Aorta (tissue), 5 donors: Measurements from ENCODE around the gene UMODL1. TPM values are rescaled to one million over a fixed set of nuclear protein-coding genes. Genes with fewer than 3 reads are reported as not detected.
"Not testable (repeated sequence)": the region's sequence is repeated elsewhere in the genome, so short reads cannot be mapped to it uniquely, and the experiment has no call there.

Experiments
- ATAC-seq: fragments of 200-7000 bp; cut with Tn5 transposase; one replicate; pipeline ENCODE4 v1.9.1; 2022; ENCODE audit warnings: moderate library complexity; ENCODE audit not compliant: low FRiP score
- DNase-seq, 2 donors: peaks; one replicate each; pipeline ENCODE4 v3.0.0-alpha.2; 2020
- H3K27ac ChIP-seq, 2 donors: one replicate each; pipeline ENCODE4 v1.5.1; 2013; ENCODE audit warnings: low read length in 2 of 2, mild to moderate bottlenecking in 2 of 2, moderate library complexity in 2 of 2, control low read depth in 1 of 2, inconsistent platforms in 1 of 2, low read depth in 1 of 2
- H3K27me3 ChIP-seq, 2 donors: one replicate each; pipeline ENCODE4 v1.6.1; 2013; ENCODE audit warnings: control low read depth in 1 of 2, low read length in 1 of 2, mild to moderate bottlenecking in 1 of 2, moderate library complexity in 1 of 2; ENCODE audit not compliant: insufficient read depth in 2 of 2, control insufficient read depth in 1 of 2
- H3K36me3 ChIP-seq, 2 donors: one replicate each; pipeline ENCODE4 v1.6.1; 2013; ENCODE audit warnings: control low read depth in 1 of 2, low read length in 1 of 2, mild to moderate bottlenecking in 1 of 2; ENCODE audit not compliant: insufficient read depth in 2 of 2, control insufficient read depth in 1 of 2
- H3K4me1 ChIP-seq, 2 donors: one replicate each; pipeline ENCODE4 v1.6.1; 2013; ENCODE audit warnings: low read length in 2 of 2, control low read depth in 1 of 2, mild to moderate bottlenecking in 1 of 2, moderate library complexity in 1 of 2; ENCODE audit not compliant: insufficient read depth in 2 of 2, control insufficient read depth in 1 of 2
- H3K4me3 ChIP-seq, 2 donors: one replicate each; pipeline ENCODE4 v1.5.1; 2013; ENCODE audit warnings: low read length in 2 of 2, control low read depth in 1 of 2, mild to moderate bottlenecking in 1 of 2
- H3K9me3 ChIP-seq: one replicate; pipeline ENCODE4 v1.6.1; 2013; ENCODE audit warnings: mild to moderate bottlenecking, low read length; ENCODE audit not compliant: control insufficient read depth
- WGBS, 2 donors: extraction: QIAGEN DNeasy Blood & Tissue Kit; methylation state at CpG; one replicate each; pipeline ENCODE4 v1.1.7; 2013; 5-methylcytosine and 5-hydroxymethylcytosine counted together
- intact Hi-C, 2 donors: fragments of 100-400 bp; cut with DNase I; formaldehyde crosslinking; loops; one replicate each; pipeline versions ENCODE4 v1.14.2 to v1.15.0; 2022
- polyA plus RNA-seq, 2 donors: library from polyadenylated mRNA; stranded (reverse); fragments of 200-250 nt; gene quantifications; one replicate each; pipeline ENCODE4 v1.2.3, GENCODE V29; 2013
- total RNA-seq, 2 donors: library from RNA; stranded (reverse); fragmentation: NEBNext Ultra II Directional; extraction: Animal tissue kit (Norgen Biotek cat#: 25700); gene quantifications; one replicate each; pipeline ENCODE4 v1.2.1, GENCODE V29; 2021
- donor health status: healthy with polysubstance abuse.
- donor health status: Bipolar disorder and iron deficiency.
- donor health status: DM: no; HTN: no; CAD: no.
- donor health status: DM: no; HTN: no; CAD: no.
- donor health status: DM: yes; HTN: yes; CAD: no.

UMODL1 gene
- total and polyA plus RNA-seq, 4 donors: 0.45 TPM; not detected in 3

GRCh38 chr21:42112857-42113256, 41.7 kb downstream of the UMODL1 start:
- DNase-seq (no peak), ATAC-seq (no peak)
- Histone ChIP-seq H3K27ac (no peak overlapping the region), H3K27me3 (no peaks in the 10 kb centered on the region), H3K36me3 (no peaks in the 10 kb centered on the region), H3K4me3 (no peak overlapping the region), H3K4me1 (no peaks in the 10 kb centered on the region), H3K9me3 (no peaks in the 10 kb centered on the region)
- 88 to 94% methylated on average over 4 of the region's 4 CpGs for WGBS, 2 donors
- intact Hi-C loops: loop anchor here in 1 of 2 donors (10.0 kb wide), 1 partner anchor 238 kb away; the partner anchor contains the start of gene PRDM15

- peak in 1 of 2 donors; percentile 49 for DNase-seq
- intact Hi-C loops: loop anchor here in 1 of 2 donors (10.0 kb wide), 1 partner anchor 239 kb away; the partner anchor contains the start of gene PRDM15
- ATAC-seq: no peak
- H3K27ac ChIP-seq: no peak overlapping the region
- no peak overlapping the region for H3K4me3 ChIP-seq
- no peaks in the 10 kb centered on the region for H3K27me3 ChIP-seq
- H3K9me3 ChIP-seq: no peaks in the 10 kb centered on the region
- H3K4me1 ChIP-seq: no peaks in the 10 kb centered on the region
- no peaks in the 10 kb centered on the region for H3K36me3 ChIP-seq
- WGBS, 2 donors: 88 to 90% methylated on average over 13 of the region's 13 CpGs
These were observed 42.9 kb downstream of the UMODL1 start for GRCh38 chr21:42113926-42114409.

GRCh38 chr21:42114646-42115045, 43.5 kb downstream of the UMODL1 start:
- WGBS, 2 donors: 92 to 94% methylated on average over 7 of the region's 7 CpGs
- H3K4me3 ChIP-seq: no peak overlapping the region
- no peaks in the 10 kb centered on the region for H3K9me3 ChIP-seq
- H3K4me1 ChIP-seq: no peaks in the 10 kb centered on the region
- no peaks in the 10 kb centered on the region for H3K36me3 ChIP-seq
- no peak for ATAC-seq
- no peaks in the 10 kb centered on the region for H3K27me3 ChIP-seq
- no peak overlapping the region for H3K27ac ChIP-seq
- intact Hi-C loops: loop anchor here (5.0 to 10.0 kb wide), 3 partner anchors 240 to 502 kb away; partner anchors contain the start of gene PRDM15 (in 1 of the 2)
- DNase-seq: peak in 1 of 2 donors; percentile 29

- Histone ChIP-seq H3K4me3 (no peak overlapping the region), H3K4me1 (no peaks in the 10 kb centered on the region), H3K36me3 (no peaks in the 10 kb centered on the region), H3K27ac (no peak overlapping the region), H3K27me3 (no peaks in the 10 kb centered on the region), H3K9me3 (no peaks in the 10 kb centered on the region)
- 88% methylated on average over 8 of the region's 8 CpGs for WGBS, 2 donors
- DNase-seq (peak in 1 of 2 donors; percentile 28), ATAC-seq (no peak)
- intact Hi-C loops: loop anchor here (5.0 to 10.0 kb wide), 3 partner anchors 240 to 503 kb away; partner anchors contain the start of gene PRDM15 (in 1 of the 2)
These were observed 44.1 kb downstream of the UMODL1 start for GRCh38 chr21:42115136-42115683.

- 75 to 87% methylated on average over 6 of the region's 6 CpGs for WGBS, 2 donors
- not testable (repeated sequence) for H3K36me3 ChIP-seq, H3K27ac ChIP-seq, H3K27me3 ChIP-seq, H3K4me3 ChIP-seq, H3K9me3 ChIP-seq, H3K4me1 ChIP-seq, ATAC-seq
- peak in 1 of 2 donors; percentile 39 for DNase-seq
- intact Hi-C loops: loop anchor here (5.0 to 10.0 kb wide), 3 partner anchors 242 to 504 kb away; partner anchors contain the start of gene PRDM15 (in 1 of the 2)
These were observed 45.4 kb downstream of the UMODL1 start for GRCh38 chr21:42116551-42116950.

- Histone ChIP-seq H3K27me3 (no peaks in the 10 kb centered on the region), H3K27ac (no peak overlapping the region), H3K9me3 (no peaks in the 10 kb centered on the region), H3K4me1 (no peaks in the 10 kb centered on the region), H3K4me3 (no peak overlapping the region), H3K36me3 (no peaks in the 10 kb centered on the region)
- 19 to 22% methylated on average over 15 of the region's 15 CpGs for WGBS, 2 donors
- intact Hi-C loops: loop anchor here (1.0 to 10.0 kb wide), 4 partner anchors 107 to 505 kb away; partner anchors contain the start of genes PRDM15 (in 1 of the 2) and ZBTB21 (in 1 of the 2)
- peak; percentile 87 for ATAC-seq
- DNase-seq: peak; percentile 80 to 92
These were observed 46.3 kb downstream of the UMODL1 start for GRCh38 chr21:42117229-42117966.

- no peaks in the 10 kb centered on the region for H3K27me3 ChIP-seq
- no peak overlapping the region for H3K4me3 ChIP-seq
- ATAC-seq (no peak), DNase-seq (no peak)
- H3K4me1 ChIP-seq: no peaks in the 10 kb centered on the region
- 86 to 87% methylated on average over 12 of the region's 12 CpGs for WGBS, 2 donors
- H3K36me3 ChIP-seq: no peaks in the 10 kb centered on the region
- no peak overlapping the region for H3K27ac ChIP-seq
- intact Hi-C loops: loop anchor here (1.0 to 10.0 kb wide), 4 partner anchors 108 to 506 kb away; partner anchors contain the start of genes PRDM15 (in 1 of the 2) and ZBTB21 (in 1 of the 2)
- H3K9me3 ChIP-seq: no peaks in the 10 kb centered on the region
These were observed 47.1 kb downstream of the UMODL1 start for GRCh38 chr21:42117967-42118780.

GRCh38 chr21:42118901-42119300, 47.8 kb downstream of the UMODL1 start:
- no peaks in the 10 kb centered on the region for H3K36me3 ChIP-seq
- no peaks in the 10 kb centered on the region for H3K27me3 ChIP-seq
- WGBS, 2 donors: 49 to 59% methylated on average over 15 of the region's 15 CpGs
- H3K9me3 ChIP-seq: no peaks in the 10 kb centered on the region
- intact Hi-C loops: loop anchor here (5.0 to 10.0 kb wide), 3 partner anchors 244 to 507 kb away; partner anchors contain the start of gene PRDM15 (in 1 of the 2)
- H3K4me1 ChIP-seq: no peaks in the 10 kb centered on the region
- DNase-seq (peak; percentile 52 to 66), ATAC-seq (no peak)
- H3K27ac ChIP-seq: no peak overlapping the region
- H3K4me3 ChIP-seq: no peak overlapping the region
